ENCODE results near the gene PZP.

- TF ChIP-seq CTCF (IDR thresholded peaks at IDR 0.05) = no peak
- TF ChIP-seq POLR2A (IDR thresholded peaks at IDR 0.05) = no peak
These were observed 95.9 kb downstream of the PZP start for GRCh38 chr12:9112076-9112853.
